ENCODE results near the gene RIN2. TPM values are rescaled to one million over a fixed set of nuclear protein-coding genes. Genes with fewer than 3 reads are reported as not detected.
"Not testable (repeated sequence)": the region's sequence is repeated elsewhere in the genome, so short reads cannot be mapped to it uniquely, and the experiment has no call there.

Gene RIN2
- polyA plus RNA-seq, 2 donors, result 11.8 to 14.0 TPM

- Histone ChIP-seq H3K4me3 (ENCODE audit: low read depth in 1 of 2, low read length in 2 of 2) (no peak overlapping the region), H3K27ac (ENCODE audit: low read depth in 2 of 2, low read length in 1 of 2) (no peak overlapping the region), H3K4me1 (ENCODE audit: control insufficient read depth in 2 of 2, insufficient read depth in 2 of 2, low read length in 1 of 2) (peaks cover 5 to 9% of the 10 kb centered on the region in 2 donors), H3K36me3 (ENCODE audit: control insufficient read depth in 2 of 2, insufficient read depth in 2 of 2, low read length in 1 of 2) (no peaks in the 10 kb centered on the region), H3K9me3 (ENCODE audit: control insufficient read depth in 2 of 2, insufficient read depth in 1 of 2, low read depth in 1 of 2, low read length in 1 of 2) (no peaks in the 10 kb centered on the region), H3K27me3 (ENCODE audit: control insufficient read depth in 1 of 2, insufficient read depth in 2 of 2, low read length in 2 of 2) (no peaks in the 10 kb centered on the region)
- 98 to 100% methylated on average over 3 of the region's 3 CpGs for WGBS, 2 donors
These were observed 29.3 kb downstream of the RIN2 start for GRCh38 chr20:19787366-19787765.

GRCh38 chr20:19789009-19789408 lies 31.0 kb downstream of the RIN2 start:
- Histone ChIP-seq H3K4me1 (ENCODE audit: control insufficient read depth in 2 of 2, insufficient read depth in 2 of 2, low read length in 1 of 2) (peaks cover 5 to 6% of the 10 kb centered on the region in 2 donors), H3K4me3 (ENCODE audit: low read depth in 1 of 2, low read length in 2 of 2) (no peak overlapping the region), H3K27me3 (ENCODE audit: control insufficient read depth in 1 of 2, insufficient read depth in 2 of 2, low read length in 2 of 2) (no peaks in the 10 kb centered on the region), H3K36me3 (ENCODE audit: control insufficient read depth in 2 of 2, insufficient read depth in 2 of 2, low read length in 1 of 2) (no peaks in the 10 kb centered on the region), H3K9me3 (ENCODE audit: control insufficient read depth in 2 of 2, insufficient read depth in 1 of 2, low read depth in 1 of 2, low read length in 1 of 2) (no peaks in the 10 kb centered on the region), H3K27ac (ENCODE audit: low read depth in 2 of 2, low read length in 1 of 2) (no peak overlapping the region)
- WGBS, 2 donors, result 97% methylated on average over 5 of the region's 5 CpGs

- H3K4me3 ChIP-seq (ENCODE audit: low read depth in 1 of 2, low read length in 2 of 2), result no peak overlapping the region
- H3K27me3 ChIP-seq (ENCODE audit: control insufficient read depth in 1 of 2, insufficient read depth in 2 of 2, low read length in 2 of 2), result no peaks in the 10 kb centered on the region
- H3K36me3 ChIP-seq (ENCODE audit: control insufficient read depth in 2 of 2, insufficient read depth in 2 of 2, low read length in 1 of 2), result no peaks in the 10 kb centered on the region
- no peak overlapping the region for H3K27ac ChIP-seq (ENCODE audit: low read depth in 2 of 2, low read length in 1 of 2)
- H3K9me3 ChIP-seq (ENCODE audit: control insufficient read depth in 2 of 2, insufficient read depth in 1 of 2, low read depth in 1 of 2, low read length in 1 of 2), result no peaks in the 10 kb centered on the region
- H3K4me1 ChIP-seq (ENCODE audit: control insufficient read depth in 2 of 2, insufficient read depth in 2 of 2, low read length in 1 of 2), result peaks cover 5 to 6% of the 10 kb centered on the region in 2 donors
- 68 to 80% methylated on average over 2 of the region's 2 CpGs for WGBS, 2 donors
These were observed 31.4 kb downstream of the RIN2 start for GRCh38 chr20:19789446-19789845.

- no peak overlapping the region for H3K27ac ChIP-seq (ENCODE audit: low read depth in 2 of 2, low read length in 1 of 2)
- no peaks in the 10 kb centered on the region for H3K27me3 ChIP-seq (ENCODE audit: control insufficient read depth in 1 of 2, insufficient read depth in 2 of 2, low read length in 2 of 2)
- H3K9me3 ChIP-seq (ENCODE audit: control insufficient read depth in 2 of 2, insufficient read depth in 1 of 2, low read depth in 1 of 2, low read length in 1 of 2), result no peaks in the 10 kb centered on the region
- no peaks in the 10 kb centered on the region for H3K4me1 ChIP-seq (ENCODE audit: control insufficient read depth in 2 of 2, insufficient read depth in 2 of 2, low read length in 1 of 2)
- whole genome bisulfite sequencing, 2 donors, result 94 to 100% methylated on average over 2 of the region's 2 CpGs
- H3K36me3 ChIP-seq (ENCODE audit: control insufficient read depth in 2 of 2, insufficient read depth in 2 of 2, low read length in 1 of 2), result no peaks in the 10 kb centered on the region
- H3K4me3 ChIP-seq (ENCODE audit: low read depth in 1 of 2, low read length in 2 of 2), result no peak overlapping the region
These were observed 33.8 kb downstream of the RIN2 start for GRCh38 chr20:19791887-19792286.

- H3K9me3 ChIP-seq (ENCODE audit: control insufficient read depth in 2 of 2, insufficient read depth in 1 of 2, low read depth in 1 of 2, low read length in 1 of 2), result no peaks in the 10 kb centered on the region
- no peak overlapping the region for H3K27ac ChIP-seq (ENCODE audit: low read depth in 2 of 2, low read length in 1 of 2)
- H3K4me1 ChIP-seq (ENCODE audit: control insufficient read depth in 2 of 2, insufficient read depth in 2 of 2, low read length in 1 of 2), result no peaks in the 10 kb centered on the region
- no peak overlapping the region for H3K4me3 ChIP-seq (ENCODE audit: low read depth in 1 of 2, low read length in 2 of 2)
- H3K27me3 ChIP-seq (ENCODE audit: control insufficient read depth in 1 of 2, insufficient read depth in 2 of 2, low read length in 2 of 2), result no peaks in the 10 kb centered on the region
- H3K36me3 ChIP-seq (ENCODE audit: control insufficient read depth in 2 of 2, insufficient read depth in 2 of 2, low read length in 1 of 2), result no peaks in the 10 kb centered on the region
- 90 to 95% methylated on average over 2 of the region's 2 CpGs for WGBS, 2 donors
These were observed 35.7 kb downstream of the RIN2 start for GRCh38 chr20:19793716-19794115.

- H3K36me3 ChIP-seq (ENCODE audit: control insufficient read depth in 2 of 2, insufficient read depth in 2 of 2, low read length in 1 of 2), result peaks cover 0 to 3% of the 10 kb centered on the region in 2 donors
- no peak overlapping the region for H3K4me3 ChIP-seq (ENCODE audit: low read depth in 1 of 2, low read length in 2 of 2)
- no peaks in the 10 kb centered on the region for H3K9me3 ChIP-seq (ENCODE audit: control insufficient read depth in 2 of 2, insufficient read depth in 1 of 2, low read depth in 1 of 2, low read length in 1 of 2)
- H3K27ac ChIP-seq (ENCODE audit: low read depth in 2 of 2, low read length in 1 of 2), result no peak overlapping the region
- H3K27me3 ChIP-seq (ENCODE audit: control insufficient read depth in 1 of 2, insufficient read depth in 2 of 2, low read length in 2 of 2), result no peaks in the 10 kb centered on the region
- WGBS, 2 donors, result 73 to 77% methylated on average over 5 of the region's 5 CpGs
- H3K4me1 ChIP-seq (ENCODE audit: control insufficient read depth in 2 of 2, insufficient read depth in 2 of 2, low read length in 1 of 2), result no peaks in the 10 kb centered on the region
These were observed 36.9 kb downstream of the RIN2 start for GRCh38 chr20:19794941-19795340.

- no peaks in the 10 kb centered on the region for H3K27me3 ChIP-seq (ENCODE audit: control insufficient read depth in 1 of 2, insufficient read depth in 2 of 2, low read length in 2 of 2)
- WGBS, 2 donors, result 84 to 91% methylated on average over 5 of the region's 5 CpGs
These were observed 41.3 kb downstream of the RIN2 start for GRCh38 chr20:19799325-19799724.

GRCh38 chr20:19802099-19802491 lies 44.0 kb downstream of the RIN2 start:
- 93 to 95% methylated on average over 6 of the region's 6 CpGs for WGBS, 2 donors
- Histone ChIP-seq H3K27ac (ENCODE audit: low read depth in 2 of 2, low read length in 1 of 2) (no peak overlapping the region), H3K4me3 (ENCODE audit: low read depth in 1 of 2, low read length in 2 of 2) (no peak overlapping the region), H3K4me1 (ENCODE audit: control insufficient read depth in 2 of 2, insufficient read depth in 2 of 2, low read length in 1 of 2) (peaks cover 0 to 4% of the 10 kb centered on the region in 2 donors), H3K36me3 (ENCODE audit: control insufficient read depth in 2 of 2, insufficient read depth in 2 of 2, low read length in 1 of 2) (peaks cover 0 to 6% of the 10 kb centered on the region in 2 donors), H3K9me3 (ENCODE audit: control insufficient read depth in 2 of 2, insufficient read depth in 1 of 2, low read depth in 1 of 2, low read length in 1 of 2) (no peaks in the 10 kb centered on the region), H3K27me3 (ENCODE audit: control insufficient read depth in 1 of 2, insufficient read depth in 2 of 2, low read length in 2 of 2) (no peaks in the 10 kb centered on the region)

More at GRCh38 chr20:19799325-19799724, 41.3 kb downstream of the RIN2 start:
- Histone ChIP-seq H3K36me3 (ENCODE audit: control insufficient read depth in 2 of 2, insufficient read depth in 2 of 2, low read length in 1 of 2) (peaks cover 0 to 6% of the 10 kb centered on the region in 2 donors), H3K27ac (ENCODE audit: low read depth in 2 of 2, low read length in 1 of 2) (no peak overlapping the region), H3K4me3 (ENCODE audit: low read depth in 1 of 2, low read length in 2 of 2) (no peak overlapping the region), H3K9me3 (ENCODE audit: control insufficient read depth in 2 of 2, insufficient read depth in 1 of 2, low read depth in 1 of 2, low read length in 1 of 2) (no peaks in the 10 kb centered on the region), H3K4me1 (ENCODE audit: control insufficient read depth in 2 of 2, insufficient read depth in 2 of 2, low read length in 1 of 2) (no peaks in the 10 kb centered on the region)

- Histone ChIP-seq H3K36me3 (ENCODE audit: control insufficient read depth in 2 of 2, insufficient read depth in 2 of 2, low read length in 1 of 2) (peaks cover 0 to 6% of the 10 kb centered on the region in 2 donors), H3K27me3 (ENCODE audit: control insufficient read depth in 1 of 2, insufficient read depth in 2 of 2, low read length in 2 of 2) (no peaks in the 10 kb centered on the region), H3K4me3 (ENCODE audit: low read depth in 1 of 2, low read length in 2 of 2) (no peak overlapping the region), H3K4me1 (ENCODE audit: control insufficient read depth in 2 of 2, insufficient read depth in 2 of 2, low read length in 1 of 2) (peaks cover 0 to 4% of the 10 kb centered on the region in 2 donors), H3K9me3 (ENCODE audit: control insufficient read depth in 2 of 2, insufficient read depth in 1 of 2, low read depth in 1 of 2, low read length in 1 of 2) (no peaks in the 10 kb centered on the region), H3K27ac (ENCODE audit: low read depth in 2 of 2, low read length in 1 of 2) (no peak overlapping the region)
- 82 to 87% methylated on average over 4 of the region's 4 CpGs for WGBS, 2 donors
These were observed 44.6 kb downstream of the RIN2 start for GRCh38 chr20:19802492-19803158.

GRCh38 chr20:19806276-19806675 lies 48.2 kb downstream of the RIN2 start:
- H3K36me3 ChIP-seq (ENCODE audit: control insufficient read depth in 2 of 2, insufficient read depth in 2 of 2, low read length in 1 of 2); H3K4me1 ChIP-seq (ENCODE audit: control insufficient read depth in 2 of 2, insufficient read depth in 2 of 2, low read length in 1 of 2); H3K9me3 ChIP-seq (ENCODE audit: control insufficient read depth in 2 of 2, insufficient read depth in 1 of 2, low read depth in 1 of 2, low read length in 1 of 2); H3K27me3 ChIP-seq (ENCODE audit: control insufficient read depth in 1 of 2, insufficient read depth in 2 of 2, low read length in 2 of 2); H3K4me3 ChIP-seq (ENCODE audit: low read depth in 1 of 2, low read length in 2 of 2): not testable (repeated sequence)
- H3K27ac ChIP-seq (ENCODE audit: low read depth in 2 of 2, low read length in 1 of 2), result peak overlapping the region in 1 of 2 donors; percentile 14
- 77% methylated on average over 7 of the region's 7 CpGs for WGBS, 2 donors
